ENCODE results near the gene CSTPP1.

CSTPP1 gene

GRCh38 chr11:47147250-47147649, 210.7 kb downstream of the CSTPP1 start:
- DNase-seq: no peak

- no peak for DNase-seq
Observed at GRCh38 chr11:47147681-47148080, 211.1 kb downstream of the CSTPP1 start.

- DNase-seq: no peak
Observed at GRCh38 chr11:47148270-47148669, 211.7 kb downstream of the CSTPP1 start.

- no peak for DNase-seq
Observed at GRCh38 chr11:47148903-47149531, 212.5 kb downstream of the CSTPP1 start.

- no peak for DNase-seq
Observed at GRCh38 chr11:47149782-47150181, 213.2 kb downstream of the CSTPP1 start.

DNA sequence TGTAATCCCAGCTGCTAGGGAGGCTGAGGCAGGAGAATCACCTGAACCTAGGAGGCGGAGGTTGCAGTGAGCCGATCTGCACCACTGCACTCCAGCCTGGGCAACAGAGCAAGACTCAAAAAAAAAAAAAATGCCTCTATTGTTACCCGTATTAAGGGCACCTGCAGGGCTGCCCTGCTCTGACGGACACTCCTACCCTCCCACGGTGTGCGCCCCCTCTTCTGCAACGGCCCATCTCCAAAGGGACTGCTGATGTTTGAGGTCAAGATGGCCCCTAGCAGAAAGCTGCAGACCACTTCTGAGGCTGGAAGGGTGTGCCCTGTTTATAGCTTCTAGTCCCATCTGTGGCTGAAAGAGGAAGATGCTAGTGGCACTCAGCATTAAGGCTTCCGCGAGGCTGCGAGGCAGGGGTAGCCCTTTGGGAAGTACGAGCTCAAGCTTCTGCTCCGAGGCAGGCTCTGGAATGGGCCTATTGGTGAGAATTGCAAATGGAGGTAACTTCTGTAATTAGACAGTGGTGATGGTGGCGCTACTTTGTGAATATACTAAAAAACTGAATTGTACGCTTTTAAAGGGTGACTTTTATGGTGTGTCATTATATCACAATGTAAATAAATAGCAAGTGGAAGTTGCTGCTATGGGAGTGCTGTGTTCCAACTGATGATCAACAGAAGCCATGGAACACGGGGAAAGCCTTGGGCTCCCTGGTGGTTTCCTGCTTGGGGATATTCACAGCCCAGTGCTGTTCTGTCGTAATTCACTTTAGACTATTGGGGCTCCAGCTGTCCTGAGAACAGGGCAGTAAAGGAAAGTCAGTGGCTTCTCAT, 215.8 kb downstream of the CSTPP1 start:
- no peak for DNase-seq

DNA sequence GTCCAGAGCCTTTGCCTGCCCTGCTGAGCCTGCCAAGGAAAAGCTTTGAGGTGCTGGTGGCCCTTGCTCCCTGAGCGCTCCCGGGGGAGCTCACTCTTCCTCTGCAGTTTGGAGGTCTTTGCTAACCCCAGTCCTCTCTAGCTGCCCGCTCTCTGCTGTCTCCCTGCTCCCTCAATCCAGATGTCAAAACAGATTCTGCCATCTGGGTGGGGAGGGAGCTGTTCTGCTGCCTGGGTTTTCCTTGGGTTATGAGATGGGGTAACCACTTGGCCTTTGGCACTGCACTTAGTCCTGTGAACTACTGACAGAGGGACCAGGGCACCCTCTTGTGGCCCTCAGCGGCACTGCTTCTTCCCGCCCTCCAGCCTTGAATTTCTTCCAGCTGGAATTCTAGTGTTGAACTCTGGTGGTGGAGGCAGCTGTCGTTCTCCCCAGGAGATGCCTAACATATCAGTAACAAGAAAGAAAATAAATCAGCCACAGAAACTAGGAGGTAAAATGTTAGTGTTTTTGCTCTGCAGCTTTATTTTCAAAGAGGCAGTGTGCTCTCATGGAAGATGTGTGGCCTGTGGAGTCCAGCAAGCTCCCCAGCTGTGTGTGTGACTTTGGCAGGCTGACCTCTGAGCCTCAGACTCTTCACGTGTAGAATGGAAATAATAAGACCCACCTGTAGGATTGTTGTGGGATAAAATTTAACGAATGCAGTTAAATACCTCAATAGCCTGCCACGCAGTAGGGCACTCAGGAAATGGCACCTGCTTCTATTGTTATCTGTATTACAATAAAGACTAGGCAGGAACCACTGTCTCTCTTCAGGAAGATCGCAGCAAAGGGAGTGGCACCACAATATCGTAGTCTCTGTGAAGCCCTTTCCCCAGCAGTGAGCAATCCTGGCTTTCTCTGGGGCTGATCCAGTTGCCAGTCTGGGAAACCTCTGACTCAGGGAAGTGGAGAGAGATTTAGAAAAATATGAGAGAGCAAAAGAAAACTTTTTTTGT, 216.7 kb downstream of the CSTPP1 start:
- DNase-seq: peak; percentile 84

DNA sequence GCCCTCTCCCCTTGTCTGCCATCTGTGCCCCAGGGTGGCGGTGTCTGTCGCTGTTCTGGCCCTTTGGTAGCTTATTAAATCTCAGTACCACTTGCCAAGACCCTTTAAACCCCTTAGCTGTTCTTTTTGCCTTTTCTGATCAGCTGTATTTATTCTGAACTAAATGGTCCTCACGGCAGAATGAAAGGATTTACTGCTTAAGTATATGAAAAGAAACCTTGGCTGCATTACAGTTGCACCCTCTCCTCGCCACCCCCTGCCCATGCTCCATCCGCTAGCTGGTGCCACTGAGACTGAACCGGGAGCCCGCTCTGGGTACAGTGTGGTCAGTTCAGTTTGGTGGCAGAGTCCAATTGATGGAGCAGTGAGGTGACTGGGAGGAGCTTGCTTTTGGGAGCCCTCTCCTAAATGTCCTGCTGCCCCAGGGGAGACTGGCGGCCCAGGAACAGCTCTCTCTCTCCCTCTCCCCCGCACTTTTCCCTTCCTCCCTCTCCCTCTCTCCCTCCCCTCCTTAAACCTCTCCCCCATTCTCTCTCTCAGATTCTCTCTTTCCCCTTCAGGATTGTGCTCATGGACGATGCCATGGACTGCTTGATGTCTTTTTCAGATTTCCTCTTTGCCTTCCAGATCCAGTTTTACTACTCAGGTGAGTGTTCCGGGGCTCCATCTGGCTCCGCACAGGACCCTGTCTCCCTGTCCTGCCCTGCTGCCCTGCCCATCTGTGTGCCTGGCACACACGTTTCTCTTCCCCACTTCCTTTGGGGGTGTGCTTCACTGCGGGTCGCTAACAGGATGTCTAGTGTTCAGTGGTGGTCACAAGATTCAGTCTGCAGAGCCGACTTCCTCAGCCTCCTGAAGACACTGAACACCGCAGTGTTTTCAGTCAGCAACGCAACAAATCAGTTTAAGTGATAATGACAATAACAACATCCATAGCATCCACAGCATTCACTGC, 218.3 kb downstream of the CSTPP1 start:
- DNase-seq: no peak

- DNase-seq: no peak
Observed at GRCh38 chr11:47155879-47156278, 219.3 kb downstream of the CSTPP1 start.

DNA sequence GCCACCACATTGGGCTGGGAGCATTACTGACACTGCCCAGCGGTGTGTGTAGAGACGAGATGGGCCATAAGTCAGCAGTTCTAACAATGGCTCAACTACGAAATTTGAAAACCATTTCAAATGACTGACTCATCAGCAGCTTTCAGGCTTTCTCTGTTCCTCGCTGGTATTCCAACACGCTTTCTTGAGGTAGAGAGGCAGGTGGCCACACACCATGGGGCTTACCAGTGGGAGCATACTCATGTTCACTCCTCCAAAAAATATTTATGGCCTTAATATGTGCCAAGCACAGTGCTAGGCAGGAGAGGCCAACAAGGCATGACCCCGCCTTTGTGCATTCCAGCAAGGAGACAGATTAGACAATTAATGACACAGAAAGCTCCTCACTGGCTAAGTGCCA, 219.8 kb downstream of the CSTPP1 start:
- DNase-seq: no peak

- DNase-seq: no peak
Observed at GRCh38 chr11:47156951-47157350, 220.4 kb downstream of the CSTPP1 start.

DNA sequence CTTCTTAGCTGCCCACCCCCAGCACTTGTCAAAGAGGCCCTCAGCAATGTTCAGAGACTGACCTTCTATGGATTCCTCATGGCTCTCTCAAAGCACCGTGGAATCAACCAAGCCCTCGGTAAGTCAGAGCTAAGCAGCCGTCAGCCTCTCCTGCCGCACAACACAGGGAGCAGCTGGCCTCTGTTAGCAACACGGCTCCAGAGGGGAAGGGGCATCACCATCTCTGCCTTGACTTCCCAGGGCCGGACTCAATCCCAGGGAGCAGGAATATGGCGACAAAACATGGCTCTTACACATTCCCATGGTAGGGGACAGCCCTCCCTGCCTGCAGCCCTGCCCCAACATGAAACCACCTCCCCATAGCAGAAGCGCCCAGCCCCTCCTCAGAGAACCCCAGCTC, 221.2 kb downstream of the CSTPP1 start:
- DNase-seq: no peak

GRCh38 chr11:47158242-47158641, 221.7 kb downstream of the CSTPP1 start:
- DNase-seq: no peak

DNA sequence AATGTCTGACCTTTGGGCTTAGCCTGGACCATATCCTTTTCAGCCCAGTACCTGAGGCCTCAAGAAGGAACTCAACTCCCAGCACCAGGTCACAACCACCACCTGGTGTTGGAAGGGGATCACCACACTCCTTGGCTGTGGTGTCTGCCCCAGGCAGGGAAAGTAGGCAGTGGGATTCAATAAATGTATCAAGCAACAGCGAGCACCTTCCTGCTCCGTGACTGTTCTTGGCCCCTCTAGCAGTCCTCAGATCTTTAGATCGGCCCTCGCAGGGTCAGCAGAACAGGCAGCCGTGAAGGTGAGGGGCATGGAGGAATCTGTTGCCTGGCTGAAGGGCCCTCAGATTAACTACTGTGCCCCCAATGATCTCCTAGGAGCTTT, 224.2 kb downstream of the CSTPP1 start:
- no peak for DNase-seq

DNA sequence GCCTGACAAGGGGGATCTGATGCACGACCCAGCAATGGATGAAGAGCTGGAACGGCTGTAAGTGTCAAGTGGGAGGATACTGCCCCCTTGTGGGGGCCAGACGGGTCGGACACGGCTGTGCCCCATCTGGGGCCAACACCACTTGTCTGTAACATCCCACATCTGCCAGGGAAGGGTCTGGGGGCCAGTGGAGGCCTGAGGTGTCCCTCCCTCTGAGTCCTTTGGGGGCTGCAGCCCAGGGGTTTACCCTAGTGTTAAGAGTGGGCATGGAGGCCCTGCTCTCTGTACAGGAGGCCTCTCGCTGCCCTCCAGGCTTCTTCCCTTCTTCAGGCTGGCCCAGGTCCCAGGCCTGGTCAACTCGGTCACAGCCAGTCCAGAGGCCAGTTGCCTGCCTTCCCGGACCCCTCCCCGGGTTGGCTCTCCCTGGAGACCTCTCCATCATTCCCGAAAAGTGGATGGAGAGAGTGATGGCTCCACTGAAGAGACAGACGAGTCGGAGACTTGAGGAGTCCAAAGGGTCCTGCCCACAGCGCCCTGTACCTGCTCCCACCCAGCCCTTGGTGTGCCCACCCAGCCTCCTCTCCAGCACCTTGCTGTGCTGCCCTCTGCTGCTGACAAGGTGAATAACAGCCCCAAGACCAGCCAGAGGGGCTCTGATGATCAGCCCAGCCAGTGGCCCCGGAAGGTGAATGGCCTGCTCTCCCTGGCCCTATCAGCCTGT, 224.7 kb downstream of the CSTPP1 start:
- peak; percentile 66 for DNase-seq

DNA sequence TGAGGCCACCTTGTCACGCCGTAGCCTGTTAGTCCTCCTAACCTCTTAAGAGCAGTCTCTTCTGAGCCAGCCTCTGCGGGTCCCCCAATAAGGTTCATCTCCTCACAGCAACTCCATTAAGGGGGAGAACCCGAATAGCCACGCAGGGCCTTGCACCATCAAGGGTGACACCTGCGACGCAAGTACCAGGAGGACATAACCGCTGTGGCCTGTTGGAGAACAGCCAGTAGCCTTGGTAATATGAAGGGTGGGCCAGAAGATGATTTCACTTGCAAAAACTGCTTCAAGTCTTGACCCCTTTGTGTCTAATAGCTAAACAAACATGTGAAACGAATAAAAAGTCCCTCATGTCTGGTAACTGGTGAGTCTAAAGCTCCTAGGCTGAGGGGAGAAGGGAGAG, 225.3 kb downstream of the CSTPP1 start:
- DNase-seq: no peak

- DNase-seq: no peak
Observed at GRCh38 chr11:47162426-47162825, 225.9 kb downstream of the CSTPP1 start.

DNA sequence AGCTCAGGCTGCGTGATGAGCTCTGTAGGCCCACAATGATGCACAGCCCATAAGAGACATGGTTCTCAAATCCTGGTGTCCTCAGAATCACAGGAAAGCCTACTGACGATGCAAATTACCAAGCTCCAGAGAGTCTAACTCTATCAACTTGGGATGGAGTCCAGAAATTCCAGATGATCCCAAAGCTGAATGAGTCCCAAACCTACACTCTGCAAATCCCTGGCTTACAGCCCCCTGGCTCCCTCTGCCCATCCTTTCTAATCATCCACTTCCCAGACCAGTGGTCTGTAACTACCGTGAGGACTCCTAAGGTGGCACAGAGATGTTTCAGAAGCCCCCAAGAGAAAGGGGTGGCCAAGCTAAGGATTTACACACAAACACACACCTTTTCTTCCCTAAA, 226.6 kb downstream of the CSTPP1 start:
- DNase-seq: no peak

DNA sequence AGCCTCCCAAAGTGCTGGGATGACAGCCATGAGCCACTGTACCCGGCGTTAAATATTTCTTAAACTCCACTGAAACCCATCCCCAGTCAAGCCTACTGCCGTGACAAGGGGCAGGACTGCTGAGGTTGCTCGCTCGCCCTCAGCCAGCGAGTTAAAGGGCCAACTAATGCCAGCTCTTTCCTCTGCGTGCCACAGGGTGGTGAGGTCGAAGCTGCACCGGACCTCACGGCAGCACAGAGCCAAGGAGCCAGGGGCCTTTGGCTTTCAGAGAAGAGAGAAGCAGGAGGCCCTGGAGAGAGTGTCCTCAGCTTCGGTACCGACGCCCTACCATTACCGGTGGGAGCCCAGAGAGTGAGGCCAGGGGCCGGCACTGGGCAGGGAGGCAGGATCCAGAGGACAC, 227.3 kb downstream of the CSTPP1 start:
- no peak for DNase-seq

GRCh38 chr11:47164321-47164720, 227.8 kb downstream of the CSTPP1 start:
- no peak for DNase-seq

DNA sequence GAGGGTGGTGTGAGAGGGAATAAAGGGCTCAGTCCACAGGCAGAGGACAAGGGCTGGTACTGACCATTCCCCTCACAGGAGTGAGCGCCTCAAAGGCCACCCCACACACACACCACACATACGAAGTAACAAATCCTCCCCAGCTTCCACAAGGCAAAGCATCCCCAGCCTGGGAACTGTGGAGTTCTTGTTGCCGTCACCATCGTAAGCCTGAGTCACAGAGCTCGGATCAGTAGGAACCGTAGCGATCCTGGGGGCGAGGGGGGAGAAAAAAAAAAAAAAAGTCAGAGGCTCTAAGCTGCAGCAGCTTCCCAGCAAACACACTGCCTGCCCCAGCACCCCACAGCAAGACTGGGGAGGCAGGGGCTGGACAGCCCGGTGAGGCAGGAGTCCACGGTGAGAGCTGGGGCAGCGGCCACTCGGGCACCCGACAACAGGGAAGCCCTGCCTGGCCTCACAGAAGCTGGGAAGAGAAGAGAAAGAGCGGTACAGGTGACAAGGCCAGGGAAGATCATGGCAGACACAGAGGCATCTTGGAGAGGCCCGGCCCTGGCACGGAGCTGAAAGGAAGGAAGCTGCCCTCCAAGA, 228.8 kb downstream of the CSTPP1 start:
- DNase-seq: no peak

Data from NCI-H146 (cell line).